Testis (tissue), 3 donors: ENCODE data around the gene SLC12A6. TPM values are rescaled to one million over a fixed set of nuclear protein-coding genes. Genes with fewer than 3 reads are reported as not detected.
A peak's percentile ranks its signal among the peaks of the same experiment; 100 is the strongest.
"Not testable (repeated sequence)": the region's sequence is repeated elsewhere in the genome, so short reads cannot be mapped to it uniquely, and the experiment has no call there.

ENCODE experiments used
- DNase-seq: peaks from one replicate; pipeline ENCODE4 v3.0.0-alpha.2; 2019
- H3K27ac ChIP-seq, 2 donors: fragments of 200-600 bp; sonication (generic); one replicate each; pipeline ENCODE4 v1.5.1; 2019
- H3K27me3 ChIP-seq: fragments of 200-600 bp; sonication (generic); one replicate; pipeline ENCODE4 v1.5.1; 2019
- H3K36me3 ChIP-seq: fragments of 200-600 bp; sonication (generic); one replicate; pipeline ENCODE4 v1.5.1; 2017; ENCODE audit warnings: low read depth; ENCODE audit errors: missing control alignments
- H3K4me1 ChIP-seq: fragments of 200-600 bp; sonication (generic); one replicate; pipeline ENCODE4 v1.5.1; 2019
- H3K4me3 ChIP-seq, 2 donors: fragments of 200-600 bp; sonication (generic); one replicate each; pipeline ENCODE4 v1.5.1; 2017 to 2019
- H3K9me3 ChIP-seq: fragments of 200-600 bp; sonication (generic); one replicate; pipeline ENCODE4 v1.5.1; 2017
- CTCF ChIP-seq, 3 experiments: fragments of 450-650 bp in 2 of 3; fragments of 200-600 bp in 1 of 3; sonication (generic) in 1 of 3; IDR thresholded peaks; one replicate each; pipeline ENCODE4 v1.5.1; 2016 to 2019; ENCODE audit warnings: antibody characterized with exemption in 3 of 3, mild to moderate bottlenecking in 2 of 3, moderate library complexity in 1 of 3
- POLR2A ChIP-seq: fragments of 450-650 bp; IDR thresholded peaks from one replicate; pipeline ENCODE4 v1.6.1; 2017; ENCODE audit warnings: antibody characterized with exemption, mild to moderate bottlenecking, moderate library complexity
- WGBS, 2 donors: methylation state at CpG; one replicate each; pipeline ENCODE4 v1.1.5; 2018; 5-methylcytosine and 5-hydroxymethylcytosine counted together
- intact Hi-C: fragments of 100-400 bp; cut with DNase I; formaldehyde crosslinking; loops from one replicate; pipeline ENCODE4 v1.15.1; 2023; ENCODE audit warnings: low total_unique reads
- polyA plus RNA-seq: library from polyadenylated mRNA; stranded (reverse); fragments of 350-450 nt; fragmentation: Illumina TruSeq; extraction: RNeasy Lipid Tissue Mini Kit (QIAGEN cat#74804); gene quantifications from one replicate; pipeline ENCODE4 v1.2.3, GENCODE V29; 2014; ENCODE audit warnings: low read depth, low replicate concordance; ENCODE audit not compliant: insufficient read depth
- total RNA-seq, 2 donors: library from RNA; depleted of rRNA; stranded (reverse); fragments of >200 nt; gene quantifications; one replicate each; pipeline ENCODE4 v1.2.3, GENCODE V29; 2016

Gene SLC12A6
- total and polyA plus RNA-seq, 3 donors from 2014 or later, result 72.8 to 106 (median 77.2) TPM

- no peak for TF ChIP-seq POLR2A
- no peak for TF ChIP-seq CTCF (IDR thresholded peaks at IDR 0.05)
- H3K27me3 ChIP-seq, result no peaks in the 10 kb centered on the region
- WGBS, 2 donors, result 84% methylated on average over 3 to 4 of the region's 4 CpGs
- H3K27ac ChIP-seq, result no peak overlapping the region
- intact Hi-C loops, result no loop called here
- H3K4me3 ChIP-seq, result no peak overlapping the region
- no peak for DNase-seq
- no peaks in the 10 kb centered on the region for H3K36me3 ChIP-seq
- no peaks in the 10 kb centered on the region for H3K9me3 ChIP-seq
- H3K4me1 ChIP-seq, result no peaks in the 10 kb centered on the region
Measured at GRCh38 chr15:34349769-34350168, 12.2 kb upstream of the SLC12A6 start.

DNA sequence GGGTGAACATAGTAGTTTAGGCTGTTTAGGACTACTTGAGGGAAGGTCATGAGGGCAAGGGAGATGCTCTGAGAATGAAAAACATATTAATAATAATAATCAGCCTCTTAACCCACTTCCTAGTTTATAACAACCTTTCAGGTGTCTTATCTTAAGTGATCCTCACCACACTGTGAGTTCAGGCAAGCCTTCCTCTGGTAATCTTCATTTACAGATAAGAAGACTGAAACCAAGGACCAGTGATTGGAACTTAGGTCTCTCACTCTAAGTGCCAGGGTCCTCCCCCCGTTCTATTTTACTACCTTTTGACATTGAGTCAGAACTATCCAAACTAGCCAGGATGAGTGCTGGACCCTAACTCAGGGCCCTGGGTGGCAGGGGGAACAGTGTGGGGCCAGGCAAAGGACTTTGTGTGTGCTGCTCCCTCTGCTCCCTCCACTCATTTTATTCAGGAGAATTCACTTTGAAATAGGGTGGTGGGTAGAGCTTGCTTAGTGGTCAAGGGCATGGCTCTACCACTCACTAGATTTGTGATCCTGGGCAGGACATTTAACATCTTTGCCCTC lies 11.2 kb upstream of the SLC12A6 start:
- intact Hi-C loops, result no loop called here
- DNase-seq, result no peak
- Histone ChIP-seq H3K9me3 (no peaks in the 10 kb centered on the region), H3K27me3 (no peaks in the 10 kb centered on the region), H3K4me1 (no peaks in the 10 kb centered on the region), H3K27ac (no peak overlapping the region), H3K4me3 (no peak overlapping the region), H3K36me3 (no peaks in the 10 kb centered on the region)
- WGBS, 2 donors, result 50 to 62% methylated on average over 1 of the region's 1 CpG
- TF ChIP-seq POLR2A, result no peak
- no peak for TF ChIP-seq CTCF (IDR thresholded peaks at IDR 0.05)

DNA sequence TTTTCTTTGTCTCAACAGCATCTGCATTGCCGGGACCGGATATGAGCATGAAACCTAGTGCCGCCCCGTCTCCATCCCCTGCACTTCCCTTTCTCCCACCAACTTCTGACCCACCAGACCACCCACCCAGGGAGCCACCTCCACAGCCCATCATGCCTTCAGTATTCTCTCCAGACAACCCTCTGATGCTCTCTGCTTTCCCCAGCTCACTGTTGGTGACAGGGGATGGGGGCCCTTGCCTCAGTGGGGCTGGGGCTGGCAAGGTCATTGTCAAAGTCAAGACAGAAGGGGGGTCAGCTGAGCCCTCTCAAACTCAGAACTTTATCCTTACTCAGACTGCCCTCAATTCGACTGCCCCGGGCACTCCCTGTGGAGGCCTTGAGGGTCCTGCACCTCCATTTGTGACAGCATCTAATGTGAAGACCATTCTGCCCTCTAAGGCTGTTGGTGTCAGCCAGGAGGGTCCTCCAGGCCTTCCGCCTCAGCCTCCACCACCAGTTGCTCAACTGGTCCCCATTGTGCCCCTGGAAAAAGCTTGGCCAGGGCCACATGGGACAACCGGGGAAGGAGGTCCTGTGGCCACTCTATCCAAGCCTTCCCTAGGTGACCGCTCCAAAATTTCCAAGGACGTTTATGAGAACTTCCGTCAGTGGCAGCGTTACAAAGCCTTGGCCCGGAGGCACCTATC lies 10.5 kb upstream of the SLC12A6 start:
- H3K4me1 ChIP-seq, result no peaks in the 10 kb centered on the region
- intact Hi-C loops, result no loop called here
- WGBS, 2 donors, result 81 to 86% methylated on average over 13 of the region's 13 CpGs
- no peak for DNase-seq
- H3K4me3 ChIP-seq, result no peak overlapping the region
- H3K9me3 ChIP-seq, result no peaks in the 10 kb centered on the region
- H3K27me3 ChIP-seq, result no peaks in the 10 kb centered on the region
- no peak overlapping the region for H3K27ac ChIP-seq
- no peaks in the 10 kb centered on the region for H3K36me3 ChIP-seq
- TF ChIP-seq POLR2A, result no peak
- TF ChIP-seq CTCF (IDR thresholded peaks at IDR 0.05), result no peak

GRCh38 chr15:34342737-34343575 lies 5.4 kb upstream of the SLC12A6 start, which contains the start of the genes NOP10 and NUTM1:
Gene NOP10, minus strand, starts transcription at chr15:34343136. Its CDS starts 63 bp downstream, at chr15:34343073.
Gene NUTM1, plus strand, starts transcription at chr15:34343315. Its CDS starts 382 bp downstream, at chr15:34343697.
- H3K9me3 ChIP-seq, result no peaks in the 10 kb centered on the region
- peak within 1 kb of the TSS; percentile 88 to 90 for H3K4me3 ChIP-seq
- H3K27ac ChIP-seq, result peak within 1 kb of the TSS; percentile 86 to 94
- no peaks in the 10 kb centered on the region for H3K36me3 ChIP-seq
- intact Hi-C loops, result no loop called here
- 1 to 2% methylated on average over 38 of the region's 38 CpGs for WGBS, 2 donors
- peak; percentile 95 for DNase-seq
- TF ChIP-seq CTCF (IDR thresholded peaks at IDR 0.05), result peak; percentile 96 to 99 (median 98)
- no peak for TF ChIP-seq POLR2A
- no peaks in the 10 kb centered on the region for H3K4me1 ChIP-seq
- H3K27me3 ChIP-seq, result no peaks in the 10 kb centered on the region

- H3K36me3 ChIP-seq, H3K4me1 ChIP-seq, H3K9me3 ChIP-seq, DNase-seq, intact Hi-C loops, H3K27me3 ChIP-seq: not testable (repeated sequence)
- Histone ChIP-seq H3K4me3 (peak overlapping the region; percentile 88 to 90), H3K27ac (peak overlapping the region; percentile 86 to 94)
- WGBS, 2 donors, result 25 to 37% methylated on average over 26 of the region's 26 CpGs
Measured at GRCh38 chr15:34342213-34342736, 4.7 kb upstream of the SLC12A6 start.
